Activated CD4-positive, alpha-beta memory T cell treated with anti-CD3 and anti-CD28 coated beads for 36 hours (primary cell): ENCODE measurements around the gene NRL. TPM values are rescaled to one million over a fixed set of nuclear protein-coding genes. Genes with fewer than 3 reads are reported as not detected.
"Not testable (repeated sequence)": the region's sequence is repeated elsewhere in the genome, so short reads cannot be mapped to it uniquely, and the experiment has no call there.

Experiments
- CTCF ChIA-PET: fragments of 350-600 bp; sonication (Branson Sonifier 250); formaldehyde crosslinking; loops from one replicate; lab custom pipeline; 2021; ENCODE audit warnings: antibody characterized with exemption, inconsistent platforms; lab: Charles Lee
- POLR2A ChIA-PET: fragments of 350-600 bp; sonication (Branson Sonifier 250); formaldehyde crosslinking; loops from one replicate; lab custom pipeline; 2021; ENCODE audit warnings: antibody characterized with exemption; lab: Charles Lee
- DNase-seq: peaks from one replicate; pipeline ENCODE4 v3.0.0-alpha.2; 2020
- H3K27ac Mint-ChIP-seq: one replicate; pipeline ENCODE4 v1.8.0; 2021; ENCODE audit warnings: mixed read lengths
- H3K27me3 Mint-ChIP-seq: one replicate; pipeline ENCODE4 v1.8.0; 2021; ENCODE audit warnings: mixed read lengths
- H3K36me3 Mint-ChIP-seq: one replicate; pipeline ENCODE4 v1.8.0; 2021; ENCODE audit warnings: mixed read lengths
- H3K4me1 Mint-ChIP-seq: one replicate; pipeline ENCODE4 v1.8.0; 2021; ENCODE audit warnings: low read depth, mixed read lengths
- H3K4me3 Mint-ChIP-seq: one replicate; pipeline ENCODE4 v1.8.0; 2021; ENCODE audit warnings: mild to moderate bottlenecking, mixed read lengths
- H3K9me3 Mint-ChIP-seq: one replicate; pipeline ENCODE4 v1.8.0; 2021; ENCODE audit warnings: mixed read lengths
- intact Hi-C: fragments of 100-400 bp; cut with micrococcal nuclease; formaldehyde crosslinking; loops from one replicate; pipeline ENCODE4 v1.15.1; 2023
- microRNA-seq: library from miRNA; unstranded; fragments of <30 nt; microRNA quantifications from one replicate; pipeline ENCODE4 v1.2.0, GENCODE V29; 2022; ENCODE audit warnings: borderline number of aligned reads, borderline microRNAs expressed, borderline replicate concordance
- total RNA-seq, 2 experiments: library from RNA; stranded (reverse); gene quantifications; one replicate each; pipeline ENCODE4 v1.2.3, GENCODE V29; 2021

NRL gene
- total RNA-seq, 2 experiments from 2014 or later: 1.2 to 1.9 TPM

- peaks cover 23% of the 10 kb centered on the region for H3K9me3 Mint-ChIP-seq
- DNase-seq, intact Hi-C loops, H3K4me1 Mint-ChIP-seq, H3K4me3 Mint-ChIP-seq, POLR2A ChIA-PET, H3K27me3 Mint-ChIP-seq, CTCF ChIA-PET, H3K36me3 Mint-ChIP-seq, H3K27ac Mint-ChIP-seq: not testable (repeated sequence)
Measured at GRCh38 chr14:24031331-24031730, 83.4 kb downstream of the NRL start.

- peaks cover 23% of the 10 kb centered on the region for H3K9me3 Mint-ChIP-seq
- H3K27ac Mint-ChIP-seq, POLR2A ChIA-PET, H3K4me1 Mint-ChIP-seq, H3K27me3 Mint-ChIP-seq, CTCF ChIA-PET, H3K4me3 Mint-ChIP-seq, intact Hi-C loops, DNase-seq, H3K36me3 Mint-ChIP-seq: not testable (repeated sequence)
Measured at GRCh38 chr14:24029687-24030086, 85.1 kb downstream of the NRL start.

Small RNA genes within 50 kb of the gene (microRNA-seq; reads per million reads assigned to microRNA genes)
- gene MIR7703: not detected

Other genes starting within 250 kb of the NRL start
- gene DHRS4, start 161.2 kb downstream of the NRL start, total RNA-seq: 10 to 100 TPM; 25.7 to 27.0 TPM
- gene DHRS4L2, start 126.0 kb downstream of the NRL start, total RNA-seq: 10 to 100 TPM; 27.6 to 29.6 TPM
- under 1 TPM; 0.75 to 1.00 TPM for gene CARMIL3, start 62.9 kb downstream of the NRL start, total RNA-seq
- gene CPNE6, start 43.4 kb downstream of the NRL start, total RNA-seq: not detected
- 100 to 1,000 TPM; 118 to 125 TPM for gene PCK2, start 20.6 kb downstream of the NRL start, total RNA-seq
- 10 to 100 TPM; 85.6 to 91.8 TPM for gene DCAF11, start 172 bp downstream of the NRL start, total RNA-seq
- under 1 TPM in 1 of 2 experiments, not detected in 1; 0.86 TPM for gene FITM1, start 15.7 kb upstream of the NRL start, total RNA-seq
- gene PSME1, start 21.2 kb upstream of the NRL start, total RNA-seq: 100 to 1,000 TPM; 403 to 427 TPM
- gene EMC9, start 26.6 kb upstream of the NRL start, total RNA-seq: 10 to 100 TPM; 40.0 to 40.9 TPM
- gene PSME2, start 31.7 kb upstream of the NRL start, total RNA-seq: 100 to 1,000 TPM; 404 to 411 TPM
- 10 to 100 TPM; 75.5 to 80.4 TPM for gene RNF31, start 32.5 kb upstream of the NRL start, total RNA-seq
- gene IRF9, start 46.3 kb upstream of the NRL start, total RNA-seq: 100 to 1,000 TPM; 158 to 172 TPM
- 10 to 100 TPM; 24.9 to 27.9 TPM for gene REC8, start 57.1 kb upstream of the NRL start, total RNA-seq
- gene IPO4, start 73.9 kb upstream of the NRL start, total RNA-seq: 10 to 100 TPM; 69.5 to 72.6 TPM
- gene TM9SF1, start 80.5 kb upstream of the NRL start, total RNA-seq: 10 to 100 TPM; 23.7 to 26.7 TPM
- gene TSSK4, start 90.7 kb upstream of the NRL start, total RNA-seq: under 1 TPM in 1 of 2 experiments, not detected in 1; 0.50 TPM
- gene CHMP4A, start 98.5 kb upstream of the NRL start, total RNA-seq: 10 to 100 TPM; 79.0 to 84.6 TPM
- gene MDP1, start 101.1 kb upstream of the NRL start, total RNA-seq: 10 to 100 TPM; 14.2 to 15.8 TPM
- gene NEDD8, start 117.4 kb upstream of the NRL start, total RNA-seq: 100 to 1,000 TPM; 202 to 213 TPM
- 10 to 100 TPM; 56.9 to 64.6 TPM for gene GMPR2, start 118.0 kb upstream of the NRL start, total RNA-seq
- gene TINF2, start 127.7 kb upstream of the NRL start, total RNA-seq: 100 to 1,000 TPM in 1 of 2 experiments, 10 to 100 TPM in 1; 94.9 to 101 TPM
- gene TGM1, start 148.2 kb upstream of the NRL start, total RNA-seq: 1 to 10 TPM; 3.7 to 4.5 TPM
- 10 to 100 TPM; 39.5 to 40.6 TPM for gene RABGGTA, start 156.6 kb upstream of the NRL start, total RNA-seq
- gene DHRS1, start 184.8 kb upstream of the NRL start, total RNA-seq: 10 to 100 TPM; 14.7 to 14.9 TPM
- 10 to 100 TPM; 30.7 to 30.9 TPM for gene NOP9, start 184.9 kb upstream of the NRL start, total RNA-seq
- gene CIDEB, start 193.0 kb upstream of the NRL start, total RNA-seq: 10 to 100 TPM; 22.6 to 25.8 TPM
- gene LTB4R2, start 195.2 kb upstream of the NRL start, total RNA-seq: 1 to 10 TPM; 9.4 to 9.6 TPM
- 10 to 100 TPM; 15.4 to 16.7 TPM for gene LTB4R, start 196.6 kb upstream of the NRL start, total RNA-seq
- gene ADCY4, start 220.1 kb upstream of the NRL start, total RNA-seq: 1 to 10 TPM; 1.6 to 2.4 TPM
- gene RIPK3, start 225.0 kb upstream of the NRL start, total RNA-seq: 10 to 100 TPM; 11.0 to 11.8 TPM